ENCODE data around the gene GRIK4.
"Not testable (repeated sequence)": the region's sequence is repeated elsewhere in the genome, so short reads cannot be mapped to it uniquely, and the experiment has no call there.

The GRIK4 gene

GRCh38 chr11:120766318-120766717 is 254.8 kb downstream of the GRIK4 start:
- DNase-seq: no peak

GRCh38 chr11:120768949-120769348 is 257.4 kb downstream of the GRIK4 start:
- DNase-seq: no peak

GRCh38 chr11:120769906-120770305 is 258.4 kb downstream of the GRIK4 start:
- DNase-seq: no peak

GRCh38 chr11:120771551-120772060 is 260.1 kb downstream of the GRIK4 start:
- DNase-seq: no peak

- DNase-seq: no peak
Observed at GRCh38 chr11:120773501-120774031, 262.0 kb downstream of the GRIK4 start.

GRCh38 chr11:120774591-120775386 is 263.2 kb downstream of the GRIK4 start:
- no peak for DNase-seq

DNA sequence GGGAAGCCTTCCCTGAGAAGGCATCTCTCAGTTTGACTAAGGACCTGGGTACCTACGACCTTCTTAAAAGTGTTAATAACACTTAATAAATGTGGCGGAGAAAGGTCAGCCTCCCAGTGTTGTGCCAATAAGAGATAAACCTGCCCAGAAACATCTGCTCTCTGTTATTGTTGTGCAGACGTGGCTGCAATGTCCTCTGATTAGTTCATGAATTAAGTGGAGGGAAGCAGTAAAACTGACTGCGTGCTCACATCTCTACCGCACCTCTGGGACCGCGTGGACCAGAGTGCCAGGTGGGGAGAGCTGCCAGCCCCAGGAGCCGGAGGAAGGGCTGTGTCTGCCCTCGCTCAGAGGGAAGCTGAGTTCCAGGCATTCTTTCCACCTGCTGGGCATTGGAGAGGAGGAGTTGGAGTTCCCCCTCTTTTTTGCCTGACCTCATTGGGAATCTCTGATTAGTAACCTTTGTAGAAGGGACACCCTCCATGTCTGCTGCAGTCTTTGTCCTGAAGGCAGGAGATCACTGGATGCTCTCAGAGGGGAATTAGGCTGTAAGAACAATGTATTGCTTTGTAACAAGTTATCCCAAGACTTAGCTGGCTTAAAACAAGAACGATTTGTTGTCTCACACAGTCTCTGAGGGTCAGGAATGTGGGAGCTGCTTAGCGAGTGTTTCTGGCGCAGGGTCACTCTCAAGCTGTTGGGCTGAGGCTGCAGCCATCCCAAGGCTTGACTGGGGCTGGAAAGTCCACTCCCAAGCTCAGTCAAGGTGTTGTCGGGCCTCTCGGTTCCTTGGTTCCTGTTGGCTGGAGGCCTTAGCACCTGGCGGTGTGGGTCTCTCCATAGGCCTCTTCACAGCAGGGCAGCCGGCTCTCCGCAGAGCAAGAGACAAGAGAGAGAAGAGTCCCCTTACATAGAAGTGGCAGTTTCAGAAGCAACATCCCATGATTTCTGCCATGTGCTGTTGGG is 264.7 kb downstream of the GRIK4 start:
- DNase-seq: no peak

- DNase-seq: no peak
Observed at GRCh38 chr11:120778685-120779490, 267.3 kb downstream of the GRIK4 start.

DNA sequence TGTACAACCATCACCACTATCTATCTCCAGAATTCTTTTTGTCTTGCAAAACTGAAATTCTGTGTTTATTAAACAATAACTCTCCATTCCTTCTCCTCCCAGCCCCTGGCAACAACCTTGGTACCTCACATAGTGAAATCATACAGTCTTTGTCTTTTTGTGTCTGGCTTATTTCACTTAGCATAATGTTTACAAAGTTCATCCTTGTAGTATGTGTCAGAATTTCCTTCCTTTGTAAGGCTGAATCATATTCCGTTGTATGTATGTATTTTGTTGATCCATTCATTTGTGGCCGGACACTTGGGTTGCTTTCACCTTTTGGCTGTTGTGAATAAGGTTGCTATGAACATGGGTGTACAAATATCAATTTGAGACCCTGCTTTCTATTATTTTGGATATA is 268.7 kb downstream of the GRIK4 start:
- DNase-seq: no peak

DNA sequence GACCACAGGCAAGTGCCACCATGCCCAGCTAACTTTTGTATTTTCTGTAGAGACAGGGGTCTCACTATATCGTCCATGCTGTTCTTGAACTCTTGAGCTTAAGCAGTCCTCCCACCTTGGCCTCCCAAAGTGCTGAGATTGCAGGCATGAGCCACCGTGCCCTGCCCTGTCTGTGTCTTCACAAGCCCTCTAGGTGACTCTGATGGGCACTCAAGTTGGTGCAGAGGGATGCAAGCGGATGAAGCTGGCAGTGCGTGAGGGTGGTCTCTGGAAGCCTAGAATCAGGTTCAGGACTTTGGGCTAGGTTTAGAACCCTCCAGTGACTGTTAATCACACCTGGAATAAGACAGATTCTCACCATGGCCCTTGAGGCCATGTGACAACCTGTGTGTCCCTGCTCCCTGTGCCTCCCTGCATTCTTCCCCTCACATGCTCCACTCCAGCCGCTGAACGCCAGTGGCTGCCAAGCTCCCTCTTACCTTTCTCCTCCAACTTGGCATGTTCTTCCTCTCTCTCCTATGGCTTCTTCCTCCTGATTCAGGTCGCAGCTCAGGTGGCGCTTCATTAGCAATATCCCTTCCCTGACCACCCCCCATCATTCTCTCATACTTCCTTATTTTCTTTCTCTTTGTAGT is 270.1 kb downstream of the GRIK4 start:
- DNase-seq: no peak

- no peak for DNase-seq
Observed at GRCh38 chr11:120784566-120785251, 273.2 kb downstream of the GRIK4 start.

- DNase-seq: no peak
Observed at GRCh38 chr11:120785576-120785975, 274.0 kb downstream of the GRIK4 start.

- DNase-seq: no peak
Observed at GRCh38 chr11:120786206-120786735, 274.7 kb downstream of the GRIK4 start.

DNA sequence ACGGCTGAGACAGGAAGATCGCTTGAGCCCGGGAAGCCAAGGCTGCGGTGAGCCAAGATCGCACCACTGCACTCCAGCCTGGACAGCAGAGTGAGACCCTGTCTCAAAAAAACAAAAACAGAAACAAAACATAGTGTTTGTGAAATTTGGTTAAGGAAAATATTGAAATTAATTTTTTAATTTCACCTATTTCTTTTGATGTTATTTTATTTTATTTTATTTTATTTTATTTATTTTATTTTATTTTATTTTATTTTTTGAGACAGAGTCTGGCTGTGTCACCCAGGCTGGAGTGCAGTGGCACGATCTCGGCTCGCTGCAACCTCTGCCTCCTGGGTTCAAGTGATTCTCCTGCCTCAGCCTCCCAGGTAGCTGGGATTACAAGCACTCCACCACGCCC is 275.7 kb downstream of the GRIK4 start:
- DNase-seq: not testable (repeated sequence)

DNA sequence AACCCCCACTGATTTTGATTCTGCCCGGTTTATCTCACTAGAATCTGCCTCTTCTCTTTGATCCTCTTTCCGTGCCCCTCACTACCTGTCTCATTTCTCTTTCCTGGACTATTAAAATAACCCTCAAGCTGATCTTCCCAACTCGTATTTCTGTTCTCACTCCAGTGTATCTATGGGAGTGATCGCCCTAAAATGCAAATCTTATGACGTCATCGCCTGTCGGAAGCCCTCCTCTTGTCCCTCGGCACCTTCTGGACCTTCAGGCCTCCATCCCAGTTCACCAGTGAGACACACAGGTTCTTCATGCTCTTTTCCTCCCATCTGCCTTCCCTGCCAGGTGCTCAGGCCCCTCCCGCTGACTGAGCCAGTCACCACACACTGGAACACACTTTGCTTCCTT is 277.8 kb downstream of the GRIK4 start:
- DNase-seq: no peak

- DNase-seq: no peak
Observed at GRCh38 chr11:120792306-120792705, 280.8 kb downstream of the GRIK4 start.

- no peak for DNase-seq
Observed at GRCh38 chr11:120793150-120793549, 281.6 kb downstream of the GRIK4 start.

DNA sequence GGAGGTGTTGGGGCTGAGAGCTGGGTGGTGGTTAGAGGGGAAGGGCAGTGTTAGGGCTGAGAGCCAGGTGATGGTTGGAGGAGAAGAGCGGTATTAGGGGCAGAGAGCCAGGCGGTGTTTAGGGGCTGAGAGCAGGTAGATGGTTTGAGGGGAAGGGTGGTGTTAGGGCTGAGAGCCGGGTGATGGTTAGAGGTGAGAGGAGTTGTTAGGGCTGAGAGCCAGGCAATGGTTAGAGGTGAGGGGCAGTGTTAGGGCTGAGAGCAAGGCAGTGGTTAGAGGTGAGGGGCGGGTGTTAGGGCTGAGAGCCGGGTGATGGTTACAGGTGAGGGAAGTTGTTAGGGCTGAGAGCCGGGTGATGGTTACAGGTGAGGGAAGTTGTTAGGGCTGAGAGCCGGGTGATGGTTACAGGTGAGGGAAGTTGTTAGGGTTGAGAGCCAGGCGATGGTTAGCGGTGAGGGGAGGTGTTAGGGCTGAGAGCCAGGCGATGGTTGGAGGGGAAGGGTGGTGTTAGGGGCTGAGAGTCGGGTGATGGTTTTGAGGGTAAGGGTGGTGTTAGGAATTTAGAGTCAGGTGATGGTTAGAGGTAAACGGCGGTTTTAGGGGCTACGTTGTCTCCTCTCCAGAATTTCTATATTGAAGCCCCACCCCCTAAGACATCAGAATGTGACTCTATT is 282.4 kb downstream of the GRIK4 start:
- no peak for DNase-seq

DNA sequence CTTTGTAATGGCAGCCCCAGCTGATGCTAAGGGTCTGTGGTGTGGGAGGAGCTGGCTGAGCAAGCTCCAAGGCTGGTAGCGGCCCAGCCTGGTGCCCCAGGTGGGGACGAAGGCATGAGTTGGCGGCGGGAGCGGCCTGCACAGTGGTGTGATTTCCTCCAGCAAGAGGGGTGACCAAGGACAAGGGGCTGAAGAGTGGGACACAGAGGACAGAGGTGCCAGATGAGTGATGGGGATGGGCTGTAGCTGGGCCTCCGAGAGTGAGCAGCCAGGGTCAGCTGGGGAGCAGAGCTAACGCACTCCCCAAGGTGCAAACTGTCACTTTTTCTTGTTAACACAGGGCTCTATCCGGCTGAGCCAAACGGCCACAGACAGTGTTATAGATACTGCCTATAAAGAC is 283.2 kb downstream of the GRIK4 start:
- no peak for DNase-seq

DNA sequence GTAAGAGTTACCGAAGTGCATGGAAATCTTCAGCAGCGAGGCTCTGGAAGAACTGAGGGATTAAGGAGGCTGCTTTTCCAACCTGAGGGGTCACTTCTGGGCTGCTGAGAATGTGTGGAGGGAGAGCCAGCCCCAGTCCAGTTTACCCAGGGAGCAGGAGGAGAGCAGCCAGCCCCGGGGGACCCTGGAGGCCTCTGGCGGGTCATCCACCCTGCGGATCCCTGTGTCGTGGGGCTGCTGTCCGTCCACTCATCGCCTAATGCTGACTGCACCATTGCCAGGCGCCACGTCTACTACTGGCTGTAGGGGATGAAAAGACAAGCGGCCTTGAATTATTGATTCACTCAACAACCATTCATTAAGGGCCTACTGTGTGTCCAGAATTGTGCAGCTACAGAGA is 283.6 kb downstream of the GRIK4 start:
- no peak for DNase-seq

DNA sequence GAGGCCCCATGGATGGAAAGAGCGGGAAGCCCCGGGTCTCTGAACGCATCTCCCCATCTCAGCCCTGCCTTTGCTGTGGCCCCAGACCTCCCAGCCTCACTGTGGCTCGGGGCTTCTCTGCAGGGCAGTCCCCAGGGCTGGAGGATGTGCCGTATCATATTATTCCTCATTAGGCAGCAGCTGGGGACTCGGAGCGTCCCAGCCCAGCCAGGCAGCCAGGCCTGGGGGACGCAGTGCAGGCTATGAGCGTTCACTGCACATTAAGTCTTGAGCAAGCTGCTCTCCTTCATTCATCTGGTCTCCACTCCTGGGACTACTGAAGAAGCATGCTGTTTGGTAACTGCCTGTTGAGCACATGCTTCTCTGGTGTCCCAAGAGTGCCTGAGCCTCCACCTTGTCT is 285.6 kb downstream of the GRIK4 start:
- no peak for DNase-seq

Measured in NCI-H2029 (cell line).